ENCODE data around the gene ADAMTS17.

ADAMTS17 gene

GRCh38 chr15:99965376-99965775, 376.4 kb downstream of the ADAMTS17 start:
- no peak for DNase-seq

GRCh38 chr15:99963976-99964375, 377.8 kb downstream of the ADAMTS17 start:
- DNase-seq: no peak

- peak; percentile 22 for DNase-seq
Observed at GRCh38 chr15:99963096-99963825, 378.5 kb downstream of the ADAMTS17 start.

GRCh38 chr15:99962006-99962561, 379.7 kb downstream of the ADAMTS17 start:
- DNase-seq: no peak

GRCh38 chr15:99961011-99961441, 380.7 kb downstream of the ADAMTS17 start:
- DNase-seq: peak; percentile 29

- DNase-seq: no peak
Observed at GRCh38 chr15:99959326-99959725, 382.4 kb downstream of the ADAMTS17 start.

GRCh38 chr15:99958426-99959097, 383.2 kb downstream of the ADAMTS17 start:
- DNase-seq: no peak

- no peak for DNase-seq
Observed at GRCh38 chr15:99957642-99958013, 384.1 kb downstream of the ADAMTS17 start.

- DNase-seq: no peak
Observed at GRCh38 chr15:99956820-99957641, 384.7 kb downstream of the ADAMTS17 start.

GRCh38 chr15:99956022-99956775, 385.6 kb downstream of the ADAMTS17 start:
- no peak for DNase-seq

GRCh38 chr15:99955532-99955931, 386.2 kb downstream of the ADAMTS17 start:
- DNase-seq: no peak

- no peak for DNase-seq
Observed at GRCh38 chr15:99955181-99955525, 386.6 kb downstream of the ADAMTS17 start.

- peak; percentile 7 for DNase-seq
Observed at GRCh38 chr15:99954361-99955180, 387.2 kb downstream of the ADAMTS17 start.

GRCh38 chr15:99953886-99954285, 387.9 kb downstream of the ADAMTS17 start:
- no peak for DNase-seq

GRCh38 chr15:99951511-99951910, 390.3 kb downstream of the ADAMTS17 start:
- peak; percentile 62 for DNase-seq

- DNase-seq: no peak
Observed at GRCh38 chr15:99944131-99944530, 397.6 kb downstream of the ADAMTS17 start.

GRCh38 chr15:99943466-99943865, 398.3 kb downstream of the ADAMTS17 start:
- no peak for DNase-seq

GRCh38 chr15:99932676-99933402, 408.9 kb downstream of the ADAMTS17 start:
- DNase-seq: no peak

GRCh38 chr15:99931703-99932603, 409.8 kb downstream of the ADAMTS17 start:
- DNase-seq: no peak

GRCh38 chr15:99930696-99931095, 411.1 kb downstream of the ADAMTS17 start:
- no peak for DNase-seq

Data from fibroblast of skin of scalp (primary cell).